ENCODE results near the gene OSBP2.

OSBP2 gene

GRCh38 chr22:30922151-30922611, 227.5 kb downstream of the OSBP2 start:
- Histone ChIP-seq H3K4me1 (ENCODE audit: insufficient read depth, low read length, severe bottlenecking) (no peaks in the 10 kb centered on the region), H3K9me2 (ENCODE audit: low read depth, low read length) (no peaks in the 10 kb centered on the region), H3K79me2 (ENCODE audit: insufficient read depth, low read length) (no peaks in the 10 kb centered on the region), H3K9ac (ENCODE audit: low read length) (no peak overlapping the region), H3K4me3 (ENCODE audit: low read depth, low read length, poor library complexity, severe bottlenecking) (no peak overlapping the region), H3K27me3 (ENCODE audit: insufficient read depth, low read length) (no peaks in the 10 kb centered on the region), H3K9me3 (ENCODE audit: low read length) (no peaks in the 10 kb centered on the region), H4K20me1 (ENCODE audit: insufficient read depth, low read length) (no peaks in the 10 kb centered on the region), H3F3A (ENCODE audit: insufficient read depth, low read length) (no peaks in the 10 kb centered on the region), H3K36me3 (ENCODE audit: insufficient read depth, low read length) (peaks cover 23% of the 10 kb centered on the region), H3K27ac (ENCODE audit: low read depth, low read length, poor library complexity, severe bottlenecking) (no peak overlapping the region), H2AFZ (ENCODE audit: low read length) (no peak overlapping the region), H3K4me2 (ENCODE audit: low read length) (no peak overlapping the region)
- TF ChIP-seq CTCF (IDR thresholded peaks at IDR 0.05; ENCODE audit: low read length) (no peak), EZH2 (IDR thresholded peaks at IDR 0.05; ENCODE audit: borderline replicate concordance, low read length) (no peak)

DNA sequence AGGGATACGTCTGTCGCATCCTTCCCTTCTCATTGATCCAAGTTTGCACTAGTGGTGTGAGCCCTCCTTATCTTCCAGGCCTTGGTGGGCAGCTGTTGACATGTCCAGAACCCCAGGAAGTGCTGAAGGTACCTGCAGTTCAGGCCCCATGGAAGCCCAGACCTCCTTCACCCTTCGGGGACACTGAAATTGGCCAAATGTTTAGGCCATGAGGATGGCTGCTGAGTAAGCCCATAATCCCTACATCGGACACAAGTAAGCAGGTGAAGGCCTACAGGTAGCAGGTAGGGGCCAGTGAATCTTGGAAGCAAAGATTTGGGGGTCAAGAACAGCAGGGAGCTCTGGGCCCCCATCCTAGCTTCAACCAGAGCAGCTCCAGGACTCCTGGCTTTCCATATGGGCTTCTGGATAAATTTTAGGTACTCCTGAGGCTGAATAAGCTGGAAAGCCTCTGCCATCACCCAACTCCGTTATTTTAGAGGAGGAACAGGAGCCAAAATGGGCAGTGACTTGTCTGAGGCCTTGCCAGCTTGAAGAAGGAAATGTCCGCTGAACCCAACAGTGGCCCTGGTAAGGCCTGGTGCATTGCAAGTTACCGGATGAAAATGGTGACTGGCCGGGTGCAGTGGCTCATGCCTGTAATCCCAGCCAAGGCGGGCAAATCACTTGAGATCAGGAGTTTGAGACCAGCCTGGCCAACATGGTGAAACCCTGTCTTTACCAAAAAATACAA, 228.7 kb downstream of the OSBP2 start:
- TF ChIP-seq CTCF (IDR thresholded peaks at IDR 0.05; ENCODE audit: low read length) (no peak), EZH2 (IDR thresholded peaks at IDR 0.05; ENCODE audit: borderline replicate concordance, low read length) (no peak)
- Histone ChIP-seq H3K27ac (ENCODE audit: low read depth, low read length, poor library complexity, severe bottlenecking) (no peak overlapping the region), H3K79me2 (ENCODE audit: insufficient read depth, low read length) (no peaks in the 10 kb centered on the region), H3K9me2 (ENCODE audit: low read depth, low read length) (no peaks in the 10 kb centered on the region), H3K4me2 (ENCODE audit: low read length) (no peak overlapping the region), H3K4me3 (ENCODE audit: low read depth, low read length, poor library complexity, severe bottlenecking) (no peak overlapping the region), H4K20me1 (ENCODE audit: insufficient read depth, low read length) (no peaks in the 10 kb centered on the region), H3K9me3 (ENCODE audit: low read length) (no peaks in the 10 kb centered on the region), H3K36me3 (ENCODE audit: insufficient read depth, low read length) (peaks cover 35% of the 10 kb centered on the region), H3K9ac (ENCODE audit: low read length) (no peak overlapping the region), H3F3A (ENCODE audit: insufficient read depth, low read length) (no peaks in the 10 kb centered on the region), H2AFZ (ENCODE audit: low read length) (no peak overlapping the region), H3K4me1 (ENCODE audit: insufficient read depth, low read length, severe bottlenecking) (no peaks in the 10 kb centered on the region), H3K27me3 (ENCODE audit: insufficient read depth, low read length) (no peaks in the 10 kb centered on the region)

DNA sequence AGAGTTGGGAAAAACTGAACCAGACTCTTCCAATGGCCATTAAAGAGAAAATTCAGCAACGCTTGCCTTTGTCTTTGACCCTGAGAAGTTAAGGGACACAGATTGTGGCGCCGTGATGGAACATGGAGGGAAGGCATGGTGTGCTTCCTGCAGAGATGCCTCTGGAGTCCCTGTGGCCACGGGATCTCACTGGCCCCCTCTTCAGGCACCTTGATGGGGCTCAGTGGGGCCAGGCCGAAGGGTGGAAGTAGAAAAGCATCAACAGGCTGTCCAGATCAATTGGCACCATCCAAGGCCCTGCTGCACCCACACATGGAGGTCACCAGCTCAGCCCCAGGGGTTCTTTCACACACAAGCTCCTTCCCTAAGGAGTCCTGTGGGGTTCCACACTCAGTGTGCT, 231.0 kb downstream of the OSBP2 start:
- Histone ChIP-seq H3K4me1 (ENCODE audit: insufficient read depth, low read length, severe bottlenecking) (no peaks in the 10 kb centered on the region), H3F3A (ENCODE audit: insufficient read depth, low read length) (no peaks in the 10 kb centered on the region), H3K9me3 (ENCODE audit: low read length) (no peaks in the 10 kb centered on the region), H3K79me2 (ENCODE audit: insufficient read depth, low read length) (no peaks in the 10 kb centered on the region), H3K27ac (ENCODE audit: low read depth, low read length, poor library complexity, severe bottlenecking) (no peak overlapping the region), H3K9ac (ENCODE audit: low read length) (no peak overlapping the region), H4K20me1 (ENCODE audit: insufficient read depth, low read length) (no peaks in the 10 kb centered on the region), H3K4me3 (ENCODE audit: low read depth, low read length, poor library complexity, severe bottlenecking) (no peak overlapping the region), H3K4me2 (ENCODE audit: low read length) (no peak overlapping the region), H2AFZ (ENCODE audit: low read length) (no peak overlapping the region), H3K27me3 (ENCODE audit: insufficient read depth, low read length) (no peaks in the 10 kb centered on the region), H3K9me2 (ENCODE audit: low read depth, low read length) (no peaks in the 10 kb centered on the region), H3K36me3 (ENCODE audit: insufficient read depth, low read length) (peaks cover 53% of the 10 kb centered on the region)
- TF ChIP-seq EZH2 (IDR thresholded peaks at IDR 0.05; ENCODE audit: borderline replicate concordance, low read length) (no peak), CTCF (IDR thresholded peaks at IDR 0.05; ENCODE audit: low read length) (no peak)

Measured in OCI-LY1 (cell line).